HUES48 (cell line): ENCODE measurements around the gene TUBA3D.
"Not testable (repeated sequence)": the region's sequence is repeated elsewhere in the genome, so short reads cannot be mapped to it uniquely, and the experiment has no call there.

Experiments used
- H3K27ac ChIP-seq: one replicate; pipeline ENCODE4 v1.7.0; 2013; ENCODE audit warnings: low read depth, low read length, inconsistent platforms
- H3K27me3 ChIP-seq: 2 replicates; pipeline ENCODE4 v1.6.1; 2013; ENCODE audit warnings: mild to moderate bottlenecking, low read length; ENCODE audit not compliant: control insufficient read depth, insufficient read depth
- H3K36me3 ChIP-seq: 2 replicates; pipeline ENCODE4 v1.6.1; 2013; ENCODE audit warnings: low read length; ENCODE audit not compliant: control insufficient read depth, insufficient read depth
- H3K4me1 ChIP-seq: 2 replicates; pipeline ENCODE4 v1.6.1; 2013; ENCODE audit warnings: mild to moderate bottlenecking, low read length; ENCODE audit not compliant: control insufficient read depth, insufficient read depth
- H3K4me3 ChIP-seq: 2 replicates; pipeline ENCODE4 v1.5.1; 2013; ENCODE audit warnings: mild to moderate bottlenecking, low read depth, low read length
- H3K9ac ChIP-seq: 2 replicates; pipeline ENCODE4 v1.6.1; 2013; ENCODE audit warnings: mild to moderate bottlenecking, low read depth, low read length, moderate library complexity
- H3K9me3 ChIP-seq: 2 replicates; pipeline ENCODE4 v1.6.1; 2013; ENCODE audit warnings: low read length; ENCODE audit not compliant: control insufficient read depth, insufficient read depth

TUBA3D gene

GRCh38 chr2:131475831-131476230, at the start of gene TUBA3D:
Gene TUBA3D, plus strand, starts transcription at chr2:131476119. Its CDS starts 81 bp downstream, at chr2:131476200.
- Histone ChIP-seq H3K9me3 (no peaks in the 10 kb centered on the region), H3K36me3 (no peaks in the 10 kb centered on the region), H3K4me1 (no peaks in the 10 kb centered on the region), H3K27me3 (no peaks in the 10 kb centered on the region), H3K9ac (no peak within 1 kb of the TSS), H3K27ac (no peak within 1 kb of the TSS), H3K4me3 (no peak within 1 kb of the TSS)

DNA sequence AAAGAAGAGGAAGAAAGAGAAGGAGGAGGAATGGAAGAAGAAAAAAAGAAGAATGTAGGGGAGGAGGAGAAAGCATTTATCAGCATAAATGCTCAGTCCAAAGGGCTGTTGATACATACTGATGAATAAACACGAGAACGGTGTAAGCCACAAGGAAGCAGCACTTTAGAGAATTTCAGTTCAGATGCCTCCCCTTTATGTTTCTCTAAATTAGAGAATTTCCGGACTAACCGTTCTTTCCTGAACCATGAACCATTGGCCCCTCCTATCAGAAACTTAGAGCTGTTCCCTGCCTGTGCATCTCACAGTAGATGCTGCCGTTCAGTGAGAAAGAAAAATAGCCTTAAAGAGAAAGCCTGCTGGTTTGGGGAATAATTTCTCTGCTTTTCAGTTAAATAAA, 49.2 kb upstream of the TUBA3D start:
- H3K27ac ChIP-seq = no peak overlapping the region
- H3K27me3 ChIP-seq = peaks cover 36% of the 10 kb centered on the region
- no peaks in the 10 kb centered on the region for H3K36me3 ChIP-seq

DNA sequence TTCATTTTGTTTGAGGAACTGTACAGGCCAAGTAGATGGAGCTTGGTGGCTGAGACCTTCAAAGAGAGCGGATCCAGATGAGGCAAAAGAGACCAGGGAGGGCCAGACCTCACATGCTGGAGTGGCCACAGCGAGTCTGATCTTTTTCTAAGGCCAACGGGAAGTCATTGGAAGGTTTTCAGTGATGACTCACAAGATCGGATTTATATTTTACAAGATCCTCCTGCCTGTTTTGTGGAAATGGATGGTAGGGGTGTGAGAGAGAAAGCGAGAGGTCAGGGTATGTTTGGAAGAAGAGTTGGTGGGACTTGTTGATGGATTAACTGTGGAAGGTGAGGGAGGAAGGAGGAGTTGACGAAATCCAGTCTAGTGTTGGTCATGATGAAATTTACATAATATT, 44.6 kb upstream of the TUBA3D start:
- Histone ChIP-seq H3K4me3 (no peak overlapping the region), H3K27ac (no peak overlapping the region), H3K4me1 (no peaks in the 10 kb centered on the region), H3K9ac (no peak overlapping the region), H3K27me3 (peaks cover 10% of the 10 kb centered on the region), H3K9me3 (no peaks in the 10 kb centered on the region), H3K36me3 (no peaks in the 10 kb centered on the region)

More for the DNA sequence above, 49.2 kb upstream of the TUBA3D start:
- Histone ChIP-seq H3K9me3 (0 out of 2 replicates have a peak, but pooled peaks cover 9% of the 10 kb centered on the region), H3K4me1 (peaks cover 15% of the 10 kb centered on the region), H3K9ac (no peak overlapping the region), H3K4me3 (no peak overlapping the region)

- not testable (repeated sequence) for H3K4me1 ChIP-seq, H3K9ac ChIP-seq, H3K36me3 ChIP-seq
Observed at GRCh38 chr2:131440742-131441468, 35.0 kb upstream of the TUBA3D start.

DNA sequence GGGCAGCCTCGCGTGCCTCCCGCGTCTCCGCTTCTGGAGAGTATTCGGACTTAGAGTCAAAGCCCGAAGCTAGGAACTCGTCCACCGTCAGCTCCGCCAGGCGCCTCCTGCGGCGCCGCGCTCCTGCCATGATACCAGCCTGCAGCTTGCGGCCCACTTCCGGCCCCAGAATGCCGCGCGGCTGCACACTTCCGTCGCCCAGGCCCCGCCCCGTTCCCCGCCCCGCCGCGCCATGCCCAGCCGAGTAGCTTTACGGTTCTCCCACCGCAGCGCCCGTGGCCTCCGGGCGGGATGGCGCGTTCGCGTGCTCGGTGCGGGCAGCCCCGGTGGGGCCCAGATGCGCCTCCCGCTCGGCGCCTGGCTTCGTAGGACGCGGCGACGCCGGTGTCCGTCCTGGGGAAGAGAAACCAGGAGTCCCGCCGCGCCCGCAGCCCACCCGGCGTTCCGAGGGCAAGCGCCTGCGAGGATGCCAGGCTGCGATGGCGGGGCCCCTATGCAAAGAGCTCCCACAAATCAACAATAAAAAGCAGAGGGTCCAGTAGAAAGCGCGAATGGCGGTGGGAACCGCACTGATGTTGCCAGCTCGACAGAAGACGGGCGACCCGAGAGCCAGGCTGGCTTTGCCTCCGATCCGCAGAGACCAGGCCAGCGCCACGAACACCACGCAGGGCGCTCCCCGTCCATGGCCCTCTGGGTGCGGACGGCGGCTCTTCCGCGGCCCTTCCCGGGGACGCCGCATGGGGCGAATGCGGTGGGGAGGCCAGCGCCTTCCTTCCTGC, 31.0 kb upstream of the TUBA3D start:
- not testable (repeated sequence) for H3K9ac ChIP-seq, H3K27ac ChIP-seq, H3K36me3 ChIP-seq, H3K27me3 ChIP-seq, H3K4me3 ChIP-seq, H3K9me3 ChIP-seq, H3K4me1 ChIP-seq

More at GRCh38 chr2:131440742-131441468, 35.0 kb upstream of the TUBA3D start:
- not testable (repeated sequence) for H3K27ac ChIP-seq, H3K4me3 ChIP-seq, H3K9me3 ChIP-seq, H3K27me3 ChIP-seq

GRCh38 chr2:131445515-131445797, 30.5 kb upstream of the TUBA3D start:
- H3K9me3 ChIP-seq, H3K4me1 ChIP-seq, H3K4me3 ChIP-seq, H3K27me3 ChIP-seq, H3K27ac ChIP-seq, H3K36me3 ChIP-seq, H3K9ac ChIP-seq: not testable (repeated sequence)

DNA sequence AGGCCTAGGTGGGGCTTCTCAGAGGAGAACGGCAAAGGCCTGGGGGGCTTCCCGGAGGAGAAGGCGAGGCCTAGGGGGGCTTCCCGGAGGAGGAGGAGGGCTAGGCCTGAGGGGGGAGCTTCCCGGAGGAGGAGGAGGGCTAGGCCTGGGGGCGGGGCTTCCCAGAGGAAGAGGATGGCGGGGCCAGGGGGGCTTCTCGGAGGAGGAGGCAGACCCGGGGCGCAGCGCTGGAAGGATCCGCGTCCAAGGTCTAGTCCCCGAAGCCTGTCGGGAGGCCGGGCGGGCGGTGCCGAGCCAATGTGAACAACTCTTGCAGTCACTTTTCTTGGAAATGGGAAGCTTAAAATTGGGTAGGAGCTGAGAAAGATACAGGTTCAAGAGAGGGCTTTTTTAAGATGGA, 30.0 kb upstream of the TUBA3D start:
- Histone ChIP-seq H3K9me3 (no peaks in the 10 kb centered on the region), H3K4me1 (no peaks in the 10 kb centered on the region), H3K4me3 (no peak overlapping the region), H3K9ac (no peak overlapping the region), H3K27me3 (no peaks in the 10 kb centered on the region), H3K36me3 (no peaks in the 10 kb centered on the region), H3K27ac (no peak overlapping the region)

GRCh38 chr2:131447981-131448380, 27.9 kb upstream of the TUBA3D start:
- H3K9ac ChIP-seq, H3K36me3 ChIP-seq, H3K27me3 ChIP-seq, H3K4me3 ChIP-seq, H3K9me3 ChIP-seq, H3K27ac ChIP-seq, H3K4me1 ChIP-seq: not testable (repeated sequence)

GRCh38 chr2:131451265-131451949, 24.5 kb upstream of the TUBA3D start:
- not testable (repeated sequence) for H3K36me3 ChIP-seq, H3K27ac ChIP-seq, H3K9me3 ChIP-seq, H3K9ac ChIP-seq, H3K27me3 ChIP-seq, H3K4me1 ChIP-seq, H3K4me3 ChIP-seq

GRCh38 chr2:131454914-131455313, 21.0 kb upstream of the TUBA3D start:
- H3K36me3 ChIP-seq, H3K4me3 ChIP-seq, H3K27ac ChIP-seq, H3K4me1 ChIP-seq, H3K27me3 ChIP-seq, H3K9me3 ChIP-seq, H3K9ac ChIP-seq: not testable (repeated sequence)

DNA sequence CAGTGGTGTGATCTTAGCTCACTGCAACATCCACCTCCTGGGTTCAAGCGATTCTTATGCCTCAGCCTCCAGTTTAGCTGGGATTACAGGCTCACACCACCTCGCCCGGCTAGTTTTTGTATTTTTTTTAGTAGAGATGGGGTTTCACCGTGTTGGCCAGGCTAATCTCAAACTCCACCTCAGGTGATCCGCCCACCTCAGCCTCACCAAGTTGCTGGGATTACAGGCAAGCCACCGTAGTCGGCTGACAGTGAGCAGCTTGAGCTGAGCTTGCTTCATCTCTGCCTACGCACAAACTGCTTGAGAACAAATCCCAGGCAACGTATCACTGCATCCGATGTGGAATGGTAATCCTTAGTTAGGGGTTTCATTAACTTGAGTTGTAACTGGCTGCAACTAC, 8.2 kb upstream of the TUBA3D start:
- H3K27me3 ChIP-seq, H3K4me1 ChIP-seq, H3K9ac ChIP-seq, H3K27ac ChIP-seq, H3K36me3 ChIP-seq, H3K4me3 ChIP-seq, H3K9me3 ChIP-seq: not testable (repeated sequence)
